Bone marrow (tissue), 2 donors: Measurements from ENCODE around the gene TSPAN31.
A peak's percentile ranks its signal among the peaks of the same experiment; 100 is the strongest.
"Not testable (repeated sequence)": the region's sequence is repeated elsewhere in the genome, so short reads cannot be mapped to it uniquely, and the experiment has no call there.

Experiments
- DNase-seq, 2 donors: peaks; one replicate each; lab custom pipeline; 2025; lab: John Stamatoyannopoulos, UW

Gene TSPAN31

DNA sequence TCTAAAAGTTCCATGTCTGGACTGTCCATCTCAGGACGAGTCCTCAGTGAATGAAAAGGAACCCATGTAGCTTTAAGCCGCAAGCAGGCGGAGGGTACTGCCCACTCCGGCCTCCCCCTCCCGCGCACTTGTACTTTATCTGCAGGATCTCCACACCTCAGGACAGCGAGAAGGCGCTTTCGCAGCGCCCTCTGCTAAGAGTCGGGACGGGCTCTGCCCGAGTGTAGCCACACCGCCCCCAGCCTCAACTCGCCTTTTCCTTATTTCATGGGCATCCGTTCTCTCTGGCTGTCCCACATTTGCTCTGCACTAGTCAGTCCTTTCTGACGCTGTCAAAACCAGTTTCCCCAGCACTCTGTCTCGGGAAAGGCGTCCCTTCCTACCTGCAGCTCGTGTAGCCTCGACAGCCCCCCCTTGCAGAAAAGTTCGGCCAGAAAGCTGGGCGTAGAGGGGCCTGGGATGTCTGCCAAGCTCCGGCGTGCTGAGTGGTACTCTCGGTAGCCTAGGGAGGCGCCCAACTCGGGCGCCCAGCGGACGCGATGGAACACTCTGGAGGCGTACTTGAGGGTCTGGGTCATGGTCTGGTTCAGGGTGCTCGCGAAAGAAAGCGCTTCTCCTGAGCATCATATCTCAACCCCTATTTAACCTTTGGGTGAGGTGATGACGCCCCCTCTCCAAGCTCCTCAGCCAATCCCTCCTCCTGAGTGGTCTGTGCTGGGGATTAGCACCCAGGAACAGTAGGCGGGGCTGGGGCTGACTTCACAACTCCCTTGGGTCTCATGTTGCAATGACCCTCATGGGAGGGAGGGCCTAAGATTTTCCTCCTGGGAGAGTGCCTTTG is 21.8 kb downstream of the TSPAN31 start, which contains the start of gene CYP27B1:
CYP27B1 (minus strand) TSS at position 615 of the 841 bp plus-strand sequence; CDS start at position 578, 37 bp downstream.
- DNase-seq = no peak

DNA sequence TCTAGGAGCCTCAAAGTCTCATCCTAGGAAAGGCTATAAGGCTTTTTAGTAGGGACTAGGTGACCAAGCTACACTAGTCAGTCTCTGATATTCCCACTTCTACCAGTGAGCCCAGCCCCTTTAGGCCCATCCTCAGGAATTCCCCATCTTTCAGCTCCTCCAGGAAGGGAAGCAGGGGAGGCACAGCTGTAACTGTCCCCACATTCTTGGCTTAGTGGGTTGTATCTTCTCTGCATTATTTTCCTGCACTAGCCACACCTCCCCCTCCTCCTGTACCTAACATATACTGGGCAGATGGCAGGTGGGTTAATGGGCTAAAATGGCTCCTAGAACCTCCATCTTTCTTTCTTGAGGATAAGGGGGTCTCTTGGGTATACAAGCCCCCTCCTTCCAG is 22.5 kb downstream of the TSPAN31 start:
- no peak for DNase-seq

DNA sequence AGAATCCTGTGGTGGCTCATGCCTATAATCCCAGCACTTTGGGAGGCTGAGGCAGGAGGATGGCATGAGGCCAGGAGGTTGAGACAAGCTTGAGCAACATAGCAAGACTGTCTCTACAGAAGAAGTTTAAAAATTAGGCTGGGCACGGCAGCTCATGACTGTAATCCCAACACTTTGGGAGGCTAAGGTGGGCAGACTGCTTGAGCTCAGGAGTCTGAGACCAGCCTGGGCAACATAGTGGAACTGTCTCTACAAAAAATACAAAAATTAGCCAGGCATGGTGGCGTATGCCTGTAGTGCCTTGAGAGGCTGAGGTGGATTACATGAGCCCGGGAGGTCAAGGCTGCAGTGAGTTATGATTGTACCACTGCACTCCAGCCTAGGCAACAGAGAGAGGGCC is 23.0 kb downstream of the TSPAN31 start:
- DNase-seq = no peak

DNA sequence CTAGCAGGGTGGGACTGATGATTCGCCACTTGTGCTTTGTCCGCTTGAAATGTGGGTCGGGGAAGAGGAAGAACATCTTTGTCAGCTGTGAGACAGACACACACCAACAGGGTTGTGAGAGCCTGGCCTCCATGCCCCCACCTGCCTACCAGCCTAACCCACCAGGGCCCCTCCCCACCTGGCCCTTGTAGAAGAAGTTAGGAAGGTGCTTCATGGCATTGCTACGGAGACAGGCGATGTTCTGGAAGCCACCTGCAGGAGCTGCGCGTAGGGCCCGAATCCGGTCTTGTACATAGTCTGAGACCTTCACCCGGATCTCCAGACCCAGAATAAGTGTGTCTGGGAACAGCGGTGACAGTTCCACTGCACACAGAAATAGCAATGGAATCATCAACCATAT is 24.8 kb downstream of the TSPAN31 start:
- no peak for DNase-seq

DNA sequence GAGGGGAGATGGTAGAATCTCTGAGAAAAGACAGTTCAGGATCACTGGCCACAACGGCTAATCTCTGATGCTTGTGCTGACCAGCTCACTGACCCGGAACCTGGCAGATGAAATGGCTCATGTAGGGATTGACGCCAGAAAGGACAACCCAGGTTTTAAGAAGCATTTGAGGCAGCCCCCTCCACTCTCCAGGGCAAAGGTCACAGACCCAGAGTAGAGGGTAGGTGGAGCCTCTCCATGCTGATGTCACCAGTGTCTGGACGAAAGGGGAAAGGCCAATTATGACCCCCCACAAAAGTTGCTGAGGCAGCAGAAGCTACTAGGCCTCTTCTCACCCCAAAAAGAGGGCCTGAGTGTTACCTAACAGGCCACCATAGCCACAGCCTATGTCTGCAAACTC is 25.9 kb downstream of the TSPAN31 start:
- DNase-seq = no peak

DNA sequence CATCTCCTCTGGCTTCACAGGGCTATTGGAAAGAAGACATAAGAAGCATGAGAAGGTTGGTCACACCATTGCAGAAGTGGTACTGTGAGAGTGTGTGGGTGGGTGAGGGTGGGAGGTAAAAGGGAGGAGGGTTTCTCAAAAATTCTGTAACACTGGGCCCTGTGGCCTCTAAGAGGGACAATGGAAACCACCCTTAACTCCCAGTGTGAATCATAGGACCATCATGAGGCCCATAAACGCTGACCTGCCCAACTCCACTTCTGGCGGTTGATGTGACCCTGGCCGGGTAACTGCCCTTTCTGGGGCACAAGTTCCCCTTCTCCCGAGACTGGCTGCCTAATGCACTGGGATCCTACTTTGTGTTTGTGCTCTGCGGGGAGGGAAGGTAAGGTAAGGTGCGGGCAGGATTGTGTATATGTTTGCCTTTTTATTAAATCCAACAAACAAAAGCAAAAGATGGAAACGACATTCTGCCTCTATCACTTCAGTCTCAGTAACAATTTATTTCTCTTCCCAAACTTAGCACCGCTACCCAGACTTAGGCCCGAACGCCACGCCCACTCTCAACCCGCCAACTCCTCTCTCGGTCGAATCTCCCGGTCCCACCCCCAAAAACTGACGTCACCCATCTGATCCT is 26.5 kb downstream of the TSPAN31 start:
- peak; percentile 30 to 75 for DNase-seq

DNA sequence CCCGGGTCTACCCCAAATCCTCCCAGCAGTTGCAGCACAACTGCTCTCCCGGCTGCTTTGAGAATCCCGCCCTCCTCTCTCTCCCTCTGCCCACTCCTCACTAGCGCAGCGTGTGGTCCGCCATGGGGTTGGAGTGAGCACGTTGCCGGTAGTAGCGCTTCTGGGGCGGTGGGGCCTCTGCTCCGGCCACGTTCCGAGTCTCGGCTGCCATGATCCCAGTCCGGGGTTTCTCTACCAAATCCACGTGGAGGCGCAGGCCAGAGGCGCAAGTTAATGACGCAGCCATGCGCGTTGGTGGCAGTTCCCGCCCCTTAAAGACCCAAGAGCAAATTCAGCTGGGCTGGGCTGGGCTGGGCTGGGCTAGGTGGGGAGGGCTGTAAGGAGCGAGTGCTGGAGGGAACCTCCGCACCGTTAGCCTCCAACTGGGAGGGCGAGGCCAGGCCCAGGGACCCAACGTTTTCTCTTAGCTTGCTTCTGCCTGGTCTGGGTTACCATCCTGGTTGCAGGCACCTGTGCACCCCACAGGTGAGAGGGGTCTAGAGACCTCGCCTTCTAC is 27.1 kb downstream of the TSPAN31 start, which contains the start of gene METTL1:
METTL1 (minus strand) TSS at position 233 of the 556 bp plus-strand sequence; CDS start at position 211, 22 bp downstream.
- DNase-seq = peak; percentile 75 to 81

DNA sequence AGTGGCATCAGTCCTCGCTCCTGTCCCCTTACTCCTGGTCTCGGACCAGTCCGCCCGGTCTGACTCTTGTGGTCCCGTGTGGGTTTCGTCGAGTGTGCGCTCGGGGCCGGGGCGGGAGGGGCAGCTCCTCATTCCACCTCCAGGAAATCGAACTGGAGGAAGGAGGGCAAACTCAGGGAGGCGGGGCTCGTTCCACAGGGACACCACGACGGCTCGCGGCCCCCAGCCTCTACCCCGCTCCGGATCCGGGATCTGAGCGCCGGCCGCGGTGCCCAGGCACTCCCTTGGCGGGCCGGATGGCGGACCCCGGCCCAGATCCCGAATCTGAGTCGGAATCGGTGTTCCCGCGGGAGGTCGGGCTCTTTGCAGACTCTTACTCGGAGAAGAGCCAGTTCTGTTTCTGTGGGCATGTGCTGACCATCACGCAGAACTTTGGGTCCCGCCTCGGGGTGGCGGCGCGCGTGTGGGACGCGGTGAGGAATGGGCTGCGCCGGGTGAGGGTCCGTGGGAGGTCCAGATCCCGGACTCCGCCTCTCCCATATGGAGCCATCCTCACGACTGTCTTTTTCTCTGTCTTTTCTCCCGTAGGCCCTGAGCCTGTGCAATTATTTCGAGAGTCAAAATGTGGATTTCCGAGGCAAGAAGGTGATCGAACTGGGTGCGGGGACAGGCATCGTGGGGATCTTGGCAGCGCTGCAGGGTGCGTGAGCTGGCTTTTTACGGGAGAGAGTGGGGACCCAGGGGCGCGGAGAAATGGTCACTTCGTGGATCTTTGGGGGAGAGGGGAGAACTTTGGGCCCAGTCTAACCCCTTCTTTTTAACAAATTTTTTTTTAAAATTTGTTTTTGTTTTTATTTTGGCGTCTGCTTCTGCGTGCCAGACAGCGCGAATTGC is 27.8 kb downstream of the TSPAN31 start, which contains the start of gene EEF1AKMT3:
EEF1AKMT3 (plus strand) TSS at position 186 of the 894 bp plus-strand sequence; CDS start at position 297, 111 bp downstream.
- no peak for DNase-seq

DNA sequence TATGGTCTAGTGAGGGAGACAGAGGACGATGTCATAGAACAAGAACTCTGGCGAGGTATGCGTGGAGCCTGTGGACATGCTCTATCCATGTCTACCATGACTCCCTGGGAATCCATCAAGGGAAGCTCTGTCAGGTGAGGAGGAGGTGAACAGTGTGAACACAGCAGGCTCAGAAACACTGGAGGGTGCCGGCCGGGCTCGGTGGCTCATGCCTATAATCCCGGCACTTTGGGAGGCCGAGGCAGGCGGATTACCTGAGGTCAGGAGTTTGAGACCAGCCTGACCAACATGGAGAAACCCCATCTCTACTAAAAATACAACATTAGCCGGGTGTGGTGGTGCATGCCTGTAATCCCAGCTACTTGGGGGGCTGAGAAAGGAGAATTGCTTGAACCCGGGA is 29.8 kb downstream of the TSPAN31 start:
- not testable (repeated sequence) for DNase-seq

DNA sequence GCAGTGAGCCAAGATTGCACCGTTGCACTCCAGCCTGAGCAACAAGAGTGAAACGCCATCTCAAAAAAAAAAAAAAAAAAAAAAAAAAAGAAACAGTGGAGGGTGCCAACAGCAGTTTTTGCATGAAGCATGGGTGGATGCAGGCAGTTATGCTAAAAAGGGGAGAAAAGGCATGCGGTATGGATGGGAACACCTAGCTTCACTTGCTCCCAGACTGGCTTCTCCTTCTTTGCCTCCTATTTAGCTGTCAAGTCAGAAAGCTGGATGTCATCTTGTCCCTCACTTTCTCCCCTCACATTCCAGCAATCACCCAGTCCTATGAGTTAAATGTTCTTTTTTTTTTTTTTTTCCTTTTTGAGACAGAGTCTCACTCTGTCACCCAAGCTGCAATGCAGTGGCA is 30.2 kb downstream of the TSPAN31 start:
- no peak for DNase-seq

DNA sequence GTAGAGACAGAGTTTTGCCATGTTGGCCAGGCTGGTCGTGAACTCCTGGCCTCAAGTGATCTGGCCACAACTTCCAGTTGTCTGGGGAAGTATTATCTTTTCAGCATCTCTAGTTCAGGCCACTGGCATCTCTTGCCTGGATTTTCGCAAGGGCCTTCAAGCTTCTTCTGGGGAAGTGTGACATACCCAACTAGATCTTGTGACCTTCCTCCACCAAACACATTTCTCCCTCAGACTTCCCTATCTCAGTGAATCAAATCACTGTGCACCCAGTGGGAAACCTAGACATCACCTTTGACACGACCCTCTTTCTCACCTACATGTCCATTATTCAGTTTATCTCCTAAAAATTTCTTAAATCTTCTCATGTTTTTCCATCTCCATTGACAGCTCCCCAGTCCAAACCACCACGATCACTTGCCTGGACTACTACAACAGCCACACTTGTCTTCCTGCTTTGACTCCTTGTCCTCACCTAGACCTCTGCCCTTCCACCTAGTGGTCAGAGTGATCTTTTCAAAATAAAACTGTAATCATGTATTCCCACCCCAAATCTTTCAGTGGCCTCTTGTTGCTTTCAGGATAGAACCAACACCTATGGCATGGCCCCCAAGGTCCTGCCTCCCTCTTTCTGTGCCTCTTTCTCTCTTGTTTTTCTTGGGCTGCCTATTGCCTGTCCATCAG is 30.9 kb downstream of the TSPAN31 start:
- no peak for DNase-seq

DNA sequence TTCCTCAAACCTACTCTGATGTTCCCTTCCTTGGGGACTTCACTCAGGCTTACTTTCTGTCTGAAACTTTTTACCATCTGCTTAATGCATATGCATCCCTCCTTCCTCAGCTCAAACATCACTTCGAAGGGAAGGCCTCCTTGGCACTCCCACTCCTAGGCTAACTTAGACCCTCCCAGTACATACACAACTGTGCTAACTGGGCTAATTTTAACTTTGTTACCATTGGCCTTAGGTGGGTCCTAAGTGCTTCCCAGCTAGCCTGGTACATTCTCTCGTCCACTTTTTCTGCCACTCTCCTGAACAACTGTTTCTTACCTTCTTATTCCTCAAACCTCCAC is 31.4 kb downstream of the TSPAN31 start:
- DNase-seq = no peak

DNA sequence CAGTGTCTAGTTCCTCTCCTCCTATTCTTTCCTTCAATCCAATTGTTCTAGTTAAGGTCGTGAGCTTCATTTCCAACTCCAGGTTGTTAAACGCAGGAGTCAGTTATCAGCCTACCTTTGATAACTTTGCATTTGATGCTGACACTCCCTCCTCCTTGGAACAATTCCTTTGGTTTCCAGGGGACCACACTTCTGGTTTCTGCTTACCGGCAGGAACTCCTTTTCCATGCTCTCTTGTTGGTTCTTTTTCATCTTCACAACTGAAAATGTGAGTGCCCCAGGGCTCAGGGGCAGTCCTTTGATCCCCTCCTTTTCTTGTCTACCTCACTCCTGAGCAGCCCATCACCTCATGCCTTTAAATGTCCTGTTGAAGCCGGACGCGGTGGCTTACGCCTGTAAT is 32.5 kb downstream of the TSPAN31 start:
- DNase-seq = no peak

DNA sequence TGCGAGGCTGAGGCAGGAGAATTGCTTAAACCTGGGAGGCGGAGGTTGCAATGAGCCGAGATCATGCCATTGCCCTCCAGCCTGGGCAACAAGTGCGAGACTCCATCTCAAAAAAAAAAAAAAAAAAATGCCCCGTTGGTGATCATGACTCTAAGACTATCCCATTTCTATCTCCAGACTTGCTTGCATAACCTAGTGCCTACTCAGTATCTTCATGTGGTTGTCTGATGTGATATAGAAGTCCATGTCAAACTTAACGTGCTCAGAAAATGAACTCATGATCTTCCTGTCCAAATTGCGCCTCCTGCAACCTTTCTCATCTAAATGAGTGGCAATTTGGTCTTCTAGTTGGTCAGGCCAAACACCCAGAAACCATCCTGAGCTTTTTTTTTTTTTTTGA is 33.1 kb downstream of the TSPAN31 start:
- DNase-seq = no peak

DNA sequence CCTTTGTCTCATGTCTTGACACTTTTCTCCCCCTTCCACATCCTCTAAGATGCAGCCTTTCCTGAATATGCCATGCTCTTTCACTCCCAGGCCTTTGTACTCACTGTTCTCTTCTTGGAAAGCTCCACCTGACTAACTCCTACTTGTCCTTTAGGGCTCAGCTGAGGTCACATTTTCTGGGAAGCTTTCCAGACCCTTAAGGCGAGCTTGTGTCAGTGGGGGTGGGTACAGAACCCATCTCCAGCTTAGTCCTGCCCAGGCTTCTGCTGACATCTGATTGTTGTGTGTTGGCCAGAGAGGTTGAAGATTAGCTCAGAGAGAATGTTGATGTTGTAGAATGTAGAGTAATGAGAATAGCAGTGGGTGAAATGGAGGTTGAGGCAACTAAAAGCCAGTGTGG is 34.9 kb downstream of the TSPAN31 start:
- DNase-seq = no peak

DNA sequence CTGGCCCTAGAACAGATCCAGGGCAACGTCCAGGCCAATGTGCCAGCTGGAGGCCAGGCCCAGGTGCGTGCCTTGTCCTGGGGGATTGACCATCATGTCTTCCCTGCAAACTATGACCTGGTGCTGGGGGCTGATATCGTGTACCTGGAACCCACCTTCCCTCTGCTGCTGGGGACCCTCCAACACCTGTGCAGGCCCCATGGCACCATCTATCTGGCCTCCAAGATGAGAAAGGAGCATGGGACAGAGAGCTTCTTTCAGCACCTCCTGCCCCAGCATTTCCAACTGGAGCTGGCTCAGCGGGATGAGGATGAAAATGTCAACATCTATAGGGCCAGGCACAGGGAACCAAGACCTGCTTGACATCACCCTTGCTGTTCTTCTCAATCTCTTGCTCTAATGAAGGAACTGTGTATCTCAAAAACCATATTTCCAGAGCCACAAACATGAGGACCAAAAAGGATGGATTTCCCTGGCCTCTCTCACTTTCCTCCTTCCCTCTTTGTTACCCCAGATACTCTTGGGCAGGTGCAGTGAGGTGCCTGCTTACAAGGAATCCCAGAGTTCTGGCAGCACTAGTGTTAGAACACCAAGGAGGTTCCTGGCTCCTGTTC is 35.6 kb downstream of the TSPAN31 start:
- DNase-seq = no peak

DNA sequence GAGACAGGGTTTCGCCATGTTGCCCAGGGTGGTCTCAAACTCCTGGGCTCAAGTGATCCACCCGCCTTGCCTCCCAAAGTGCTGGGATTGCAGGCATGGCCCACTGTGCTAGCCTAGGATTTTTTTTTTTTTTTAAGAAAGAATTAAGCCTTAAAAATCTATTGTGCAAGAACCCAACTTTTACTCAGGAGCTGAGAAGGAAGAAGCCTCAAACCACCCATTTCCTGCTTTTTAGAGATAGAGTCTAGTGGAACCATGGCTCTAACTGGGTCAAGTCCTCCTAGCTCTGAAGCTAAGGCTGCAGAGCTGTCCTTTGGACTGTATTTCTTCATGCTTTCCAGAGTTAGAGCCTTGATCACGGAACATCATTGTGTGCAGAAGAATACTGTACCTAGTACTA is 36.4 kb downstream of the TSPAN31 start:
- no peak for DNase-seq

DNA sequence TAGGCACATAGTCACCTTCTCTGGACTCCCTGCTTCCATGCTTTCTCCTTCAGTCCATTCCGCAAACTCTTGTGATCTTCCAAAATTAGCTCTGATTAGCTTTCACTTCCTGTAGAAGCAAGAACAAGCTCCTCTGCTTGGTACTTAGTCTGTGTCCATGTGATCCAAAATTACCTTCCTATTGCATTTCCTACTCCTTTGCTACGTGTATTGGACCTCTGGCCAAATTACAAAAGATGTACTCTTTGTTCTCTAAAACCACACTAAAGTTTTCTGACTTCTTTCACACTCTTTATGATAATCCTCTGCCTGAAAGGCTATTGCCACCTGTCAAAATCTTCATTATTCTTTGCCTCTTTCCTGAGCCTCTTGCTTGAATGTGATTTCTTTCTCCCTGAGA is 37.0 kb downstream of the TSPAN31 start:
- DNase-seq = no peak

DNA sequence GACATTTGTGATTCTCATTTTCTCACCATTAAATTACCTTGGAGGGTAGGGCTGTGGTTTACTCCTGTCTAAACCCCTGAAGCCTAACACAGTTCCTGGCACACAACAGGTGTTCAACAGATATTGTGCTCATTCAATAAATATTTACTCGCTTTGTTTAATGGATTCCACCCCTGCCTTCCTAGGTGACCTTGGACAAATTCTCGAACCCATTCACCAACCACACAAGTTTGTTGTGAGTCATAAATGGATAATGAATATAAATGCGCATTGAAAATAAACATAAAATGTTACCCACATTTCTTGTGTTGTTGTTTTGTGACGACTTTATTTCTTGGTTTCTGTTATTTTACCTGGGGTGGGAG is 37.4 kb downstream of the TSPAN31 start:
- DNase-seq = no peak

DNA sequence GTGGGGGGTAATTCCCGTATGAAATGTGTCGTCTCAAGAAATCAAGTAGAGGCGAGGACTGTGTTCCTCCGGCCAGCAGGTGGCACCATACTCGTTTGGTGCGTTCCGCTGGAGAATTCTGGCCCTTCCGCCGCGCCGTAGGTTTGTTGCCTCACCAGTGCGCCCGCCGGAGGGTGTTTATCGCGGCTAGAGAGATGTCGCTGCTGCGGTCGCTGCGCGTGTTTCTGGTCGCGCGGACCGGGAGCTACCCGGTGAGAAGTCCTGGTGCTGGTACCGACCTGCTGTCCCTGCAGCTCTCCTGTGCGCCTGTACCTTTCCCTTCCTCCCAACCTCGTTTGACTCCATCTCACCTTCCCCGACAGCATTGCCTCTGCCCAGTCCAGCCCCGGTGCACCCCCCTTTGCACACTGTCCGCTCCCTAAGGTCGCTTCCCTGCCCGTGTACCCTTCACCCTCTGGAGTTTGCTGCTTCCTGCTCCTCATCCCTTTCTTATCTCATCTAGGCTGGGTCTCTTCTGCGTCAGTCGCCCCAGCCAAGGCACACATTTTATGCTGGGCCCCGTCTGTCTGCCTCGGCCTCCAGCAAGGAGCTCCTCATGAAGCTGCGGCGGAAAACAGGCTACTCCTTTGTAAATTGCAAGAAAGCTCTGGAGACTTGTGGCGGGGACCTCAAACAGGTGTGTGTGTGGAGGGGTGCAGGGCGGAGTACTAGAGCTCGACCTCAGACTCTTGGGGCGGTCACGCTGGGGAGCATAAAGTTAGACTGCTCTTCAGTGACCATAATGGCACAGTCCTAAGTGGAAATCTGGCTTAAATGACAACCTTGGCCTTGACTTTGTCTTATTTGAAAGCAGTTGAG is 38.0 kb downstream of the TSPAN31 start, which contains the start of gene TSFM:
TSFM (plus strand) TSS at position 180 of the 858 bp plus-strand sequence; CDS start at position 195, 15 bp downstream.
- DNase-seq = peak; percentile 89 to 90
